Pancreas (tissue), 8 donors: ENCODE results near the gene RGS9BP. TPM values are rescaled to one million over a fixed set of nuclear protein-coding genes. Genes with fewer than 3 reads are reported as not detected.

ENCODE experiments used
- polyA plus RNA-seq, 2 donors: library from polyadenylated mRNA; stranded (reverse); fragments of 200-250 nt; gene quantifications; one replicate each; pipeline ENCODE4 v1.2.3, GENCODE V29; 2013
- total RNA-seq, 6 donors: library from RNA; stranded (reverse); fragmentation: NEBNext Ultra II Directional in 4 of 6; extraction: Animal tissue kit (Norgen Biotek cat#: 25700) in 4 of 6; gene quantifications; one replicate each; pipeline versions ENCODE4 v1.2.1 to v1.2.4, GENCODE V29; 2021 to 2023
- donor health status: healthy with polysubstance abuse.
- donor health status: DM: no; HTN: no; CAD: no; lungs with moderate emphysema.
- donor health status: DM: no; HTN: no; CAD: no.
- donor health status: Bipolar disorder and iron deficiency.
- donor health status: DM: yes; HTN: yes; CAD: no.
- donor health status: DM: no; HTN: no; CAD: no.
- donor health status: DM: no; HTN: no; CAD: no.
- donor health status: DM: yes; HTN: yes; CAD: no.

The RGS9BP gene
- total and polyA plus RNA-seq, 8 donors: 0.02 to 0.25 (median 0.16) TPM; not detected in 3

Other genes with a start within 250 kb of the RGS9BP start
- 10 to 100 TPM; 24.8 to 43.1 (median 36.6) TPM for gene PDCD5, start 94.7 kb upstream of the RGS9BP start, total RNA-seq
- 10 to 100 TPM; 46.4 to 80.8 TPM for gene PDCD5, start 94.7 kb upstream of the RGS9BP start, polyA plus RNA-seq
- 10 to 100 TPM in 4 of 6 donors, 1 to 10 TPM in 2; 6.7 to 17.6 (median 11.3) TPM for gene ANKRD27, start 668 bp upstream of the RGS9BP start, total RNA-seq
- 1 to 10 TPM; 4.5 to 5.3 TPM for gene ANKRD27, start 668 bp upstream of the RGS9BP start, polyA plus RNA-seq
- gene NUDT19, start 16.0 kb downstream of the RGS9BP start, total RNA-seq: 1 to 10 TPM; 2.5 to 8.2 (median 5.5) TPM
- gene NUDT19, start 16.0 kb downstream of the RGS9BP start, polyA plus RNA-seq: 1 to 10 TPM; 3.1 TPM
- under 1 TPM in 3 of 6 donors, not detected in 3; 0.06 to 0.84 (median 0.17) TPM for gene TDRD12, start 43.9 kb downstream of the RGS9BP start, total RNA-seq
- under 1 TPM; 0.07 to 0.11 TPM for gene TDRD12, start 43.9 kb downstream of the RGS9BP start, polyA plus RNA-seq
- gene SLC7A9, start 193.9 kb downstream of the RGS9BP start, total RNA-seq: under 1 TPM in 3 of 6 donors, not detected in 3; 0.08 to 0.44 (median 0.28) TPM
- gene SLC7A9, start 193.9 kb downstream of the RGS9BP start, polyA plus RNA-seq: 1 to 10 TPM in 1 of 2 donors, under 1 TPM in 1; 0.27 to 1.1 TPM